GM18499 (cell line): ENCODE results near the gene TMIE.

Source experiments
- ATAC-seq: cut with Tn5 transposase; IDR thresholded peaks from one replicate; pipeline ENCODE4 v1.9.1; 2021; ENCODE audit warnings: moderate number of reproducible peaks; ENCODE audit not compliant: insufficient read depth, unreplicated experiment

Gene TMIE

DNA sequence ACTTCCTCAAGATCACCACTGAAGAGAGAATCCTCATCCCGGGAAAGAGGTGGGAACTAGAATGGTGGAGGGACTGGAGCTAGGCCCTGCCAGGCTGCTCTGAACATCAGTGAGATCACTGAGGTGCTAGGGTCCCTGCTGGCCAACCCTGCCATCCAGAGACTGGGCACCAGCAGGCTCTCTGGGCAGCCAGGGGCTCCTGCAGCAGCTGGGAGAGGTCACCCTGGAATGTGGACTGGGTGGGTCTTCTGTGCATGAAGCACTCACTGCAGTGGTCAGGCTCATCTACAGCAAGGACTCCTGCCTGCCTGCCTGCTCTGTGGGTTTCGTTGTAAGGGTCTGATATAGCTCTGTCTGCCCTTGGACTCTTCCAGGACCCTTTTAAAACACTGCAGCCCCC lies 32.6 kb upstream of the TMIE start:
- no peak for ATAC-seq

DNA sequence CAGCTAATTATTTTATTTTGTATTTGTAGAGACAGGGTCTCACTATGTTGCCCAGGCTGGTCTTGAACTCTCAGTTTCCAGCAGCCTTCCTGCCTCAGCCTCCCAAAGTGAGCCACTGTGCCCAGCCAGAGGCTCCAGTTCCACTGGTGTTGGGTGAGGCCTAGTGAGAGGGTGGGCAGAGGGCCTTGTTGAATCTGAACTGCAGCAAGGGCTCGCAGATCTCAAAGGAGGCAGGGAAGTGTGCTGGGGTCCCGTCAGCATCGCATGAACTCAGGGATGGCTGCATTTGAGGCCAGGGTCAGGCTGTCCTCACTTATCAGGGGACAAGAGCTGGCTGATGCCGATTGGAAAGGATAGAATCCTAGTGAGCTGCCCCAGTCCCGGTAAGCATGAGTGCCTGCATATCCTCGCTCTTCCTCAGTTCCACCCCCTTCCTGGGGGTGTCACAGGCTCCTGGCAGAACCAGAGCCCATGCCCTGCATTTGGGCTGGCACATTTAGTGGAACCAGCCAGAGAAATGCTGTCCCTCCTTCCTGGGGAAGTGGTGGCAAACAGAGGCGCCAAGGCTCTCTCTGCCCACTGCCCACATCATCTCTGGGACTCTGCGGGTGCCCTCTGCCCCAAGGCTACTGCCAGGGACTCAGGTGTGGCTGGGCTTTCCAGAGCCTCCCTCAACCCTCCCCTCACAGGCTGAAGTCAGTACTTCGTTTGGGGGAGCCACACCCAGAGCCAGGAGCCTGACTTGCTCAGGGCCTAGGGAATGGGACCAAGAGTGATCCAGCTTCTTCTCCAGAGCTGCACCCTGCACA lies 31.8 kb upstream of the TMIE start:
- no peak for ATAC-seq

DNA sequence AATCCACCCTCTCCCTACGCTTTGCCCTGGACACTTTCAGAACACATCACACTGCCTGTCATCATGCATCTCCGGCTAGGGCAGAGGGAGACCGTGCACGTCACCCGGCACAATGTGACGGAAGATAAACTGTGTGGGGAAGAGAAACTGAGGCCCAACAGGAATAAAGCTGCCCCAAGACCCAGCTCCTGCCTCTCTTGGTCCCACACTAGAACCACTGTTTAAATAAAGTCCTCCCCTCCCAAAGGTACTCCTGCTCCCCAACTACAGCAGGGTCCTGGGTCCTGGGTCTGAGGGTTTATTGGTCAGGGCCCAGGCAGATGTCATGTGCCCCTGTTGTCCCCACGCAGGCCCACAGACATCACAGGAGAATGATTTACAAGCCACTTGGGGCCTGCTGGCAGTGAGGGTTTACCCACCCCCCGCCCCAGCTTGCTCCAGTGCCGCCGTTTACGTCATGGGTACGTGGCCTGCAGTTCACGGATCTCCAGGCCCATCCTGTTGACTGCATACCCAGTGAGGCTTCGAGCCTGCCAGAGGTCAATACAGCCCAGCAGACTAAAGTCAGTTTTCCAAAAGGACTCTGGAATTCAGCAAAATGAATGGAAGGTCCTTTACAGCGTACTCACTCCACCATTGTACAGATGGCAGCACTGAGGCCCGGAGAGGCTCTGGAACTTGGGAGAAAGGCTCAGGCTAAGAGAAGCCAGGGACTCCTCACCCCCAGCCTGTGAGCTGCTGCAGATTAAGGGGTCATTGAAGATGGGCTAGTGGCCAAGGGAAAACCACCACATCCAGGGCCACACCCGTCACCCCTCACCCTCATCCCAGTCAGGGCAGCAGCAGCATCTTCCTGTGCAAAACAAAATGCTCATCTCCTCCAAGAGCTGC lies 30.9 kb upstream of the TMIE start:
- no peak for ATAC-seq

- no peak for ATAC-seq
Observed at GRCh38 chr3:46670891-46671427, 30.2 kb upstream of the TMIE start.

DNA sequence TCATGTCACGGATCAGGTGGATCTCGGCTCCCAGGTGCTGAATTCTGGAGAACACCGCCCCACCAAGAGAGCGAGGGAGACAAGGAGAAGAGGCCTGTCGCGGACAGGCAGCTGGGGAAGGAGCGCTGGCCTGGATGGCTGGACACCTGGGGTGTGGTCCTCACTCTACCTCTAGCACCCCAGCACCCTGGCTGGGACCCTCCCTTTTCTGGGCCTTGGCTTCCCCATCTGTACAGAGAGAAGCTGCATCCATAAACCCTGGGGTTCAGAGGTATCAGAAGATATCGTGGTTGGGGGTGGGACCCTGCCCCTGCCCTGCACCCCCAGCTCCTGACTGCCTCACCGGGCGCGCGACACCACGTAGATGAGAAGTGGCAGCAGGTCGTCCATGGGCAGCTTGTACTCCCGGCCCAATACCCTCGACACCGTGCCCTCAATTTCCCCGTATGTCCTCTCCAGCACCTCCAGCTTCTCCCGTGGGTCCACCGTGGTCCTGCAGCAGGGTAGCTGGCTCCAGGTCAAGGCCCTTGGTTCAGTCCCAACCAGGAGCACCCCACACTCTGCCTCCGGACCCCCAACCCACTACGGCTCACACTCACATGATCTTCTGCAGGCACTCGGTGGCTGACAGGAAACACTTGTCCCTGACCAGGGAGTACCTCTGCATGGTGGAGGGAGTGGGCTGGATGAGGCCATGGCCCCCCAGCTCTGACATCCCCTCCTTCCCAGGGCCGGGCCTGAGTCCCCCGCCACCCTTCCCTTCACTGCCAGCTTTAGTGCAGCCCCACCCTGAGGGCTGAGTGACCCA lies 29.4 kb upstream of the TMIE start:
- no peak for ATAC-seq

GRCh38 chr3:46672349-46672695 lies 28.9 kb upstream of the TMIE start:
- no peak for ATAC-seq

- no peak for ATAC-seq
Observed at GRCh38 chr3:46673151-46674030, 27.8 kb upstream of the TMIE start.

GRCh38 chr3:46674031-46674845 lies 27.0 kb upstream of the TMIE start:
- ATAC-seq: no peak

DNA sequence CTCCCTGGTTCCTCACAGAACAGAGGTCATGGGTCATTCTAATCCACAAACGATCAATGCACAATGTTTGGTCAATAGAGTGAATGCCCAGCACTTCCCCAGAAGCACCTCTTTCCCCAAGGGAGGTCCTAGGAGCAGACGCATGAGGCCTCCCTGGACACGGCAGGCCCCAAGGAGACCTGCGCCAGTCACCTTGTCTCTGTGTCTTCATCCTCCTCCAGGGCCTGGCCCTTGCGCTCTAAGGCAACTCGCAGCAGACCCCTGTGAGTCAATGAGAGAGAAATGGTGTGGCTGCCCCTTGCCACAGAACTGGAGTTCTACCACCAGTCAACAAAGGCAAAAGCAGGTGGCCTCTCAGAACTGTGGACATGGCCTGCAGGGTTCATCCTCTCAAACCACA lies 25.8 kb upstream of the TMIE start:
- ATAC-seq: no peak

DNA sequence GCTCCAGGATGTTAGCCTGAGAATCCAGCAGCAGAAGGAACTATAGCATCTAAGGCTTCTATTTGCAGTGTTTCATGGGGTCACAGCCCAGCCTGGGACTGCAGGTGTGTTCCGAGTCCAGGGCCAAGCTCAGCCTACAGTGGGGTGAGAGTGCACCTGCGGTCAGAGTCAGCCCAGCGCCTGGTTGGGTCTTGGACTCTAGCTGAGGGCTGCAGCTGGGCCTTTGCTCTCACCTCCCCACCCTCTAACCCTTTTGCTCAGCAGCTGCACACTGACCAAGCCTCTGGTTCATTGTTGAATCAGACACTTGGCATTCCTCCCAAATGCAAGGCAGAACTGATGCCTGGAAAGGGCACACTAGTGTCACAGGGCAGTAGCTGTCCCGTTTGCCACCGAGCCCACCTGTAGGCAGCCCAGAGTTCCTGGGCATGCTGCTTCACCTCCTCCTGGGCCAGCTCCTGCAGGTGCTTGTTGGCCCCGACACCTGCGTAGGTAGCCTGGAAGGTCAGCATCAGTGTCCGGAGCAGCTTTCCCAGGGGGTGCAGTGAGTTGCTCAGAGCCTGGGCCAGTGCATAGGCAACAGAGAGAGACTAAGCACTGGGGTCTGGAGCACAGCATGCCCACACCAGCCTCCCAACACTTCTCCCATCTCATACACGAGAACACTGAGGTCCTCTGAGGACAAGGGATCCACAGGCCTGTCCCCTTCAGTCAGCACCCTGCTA lies 25.2 kb upstream of the TMIE start:
- ATAC-seq: no peak

DNA sequence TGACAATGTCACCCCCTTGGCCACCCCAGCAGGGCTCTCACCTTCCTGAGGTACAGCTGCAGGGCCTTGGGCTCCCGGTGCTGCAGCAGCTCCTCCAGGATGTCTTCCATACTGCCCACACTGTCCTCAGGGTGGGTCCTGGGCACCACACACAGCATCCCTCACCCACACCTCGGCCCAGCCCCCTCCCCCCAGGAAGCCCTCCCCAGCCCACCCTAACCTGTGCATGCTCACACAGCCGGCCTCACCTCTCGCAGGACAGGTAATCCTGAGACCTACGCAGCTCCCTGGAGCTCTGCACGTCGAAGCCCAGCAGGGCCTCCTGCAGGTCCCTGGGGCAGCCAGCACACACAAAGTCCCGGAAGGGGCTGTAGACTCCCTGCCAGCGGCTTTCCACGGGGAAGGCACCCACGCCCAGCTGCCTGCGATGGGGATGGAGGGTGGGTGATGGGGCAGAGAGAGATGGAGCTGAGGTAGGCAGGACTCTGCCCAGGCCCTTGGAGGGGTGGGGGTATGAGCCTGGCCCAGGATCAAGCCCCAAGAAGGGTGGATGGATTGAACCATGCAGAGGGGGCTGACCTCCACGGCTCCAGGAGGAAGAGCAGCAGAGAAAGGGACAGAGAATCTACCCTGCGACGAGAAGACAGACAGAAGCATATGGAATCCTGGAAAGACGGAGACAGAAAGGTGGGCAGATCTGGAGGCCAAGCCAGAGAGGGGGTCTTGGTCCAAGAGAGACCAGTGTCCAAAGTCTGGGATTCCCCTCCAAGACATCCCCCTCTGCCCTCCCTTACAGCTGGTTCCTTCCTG lies 24.4 kb upstream of the TMIE start:
- no peak for ATAC-seq

GRCh38 chr3:46677411-46677726 lies 23.8 kb upstream of the TMIE start:
- ATAC-seq: no peak

- no peak for ATAC-seq
Observed at GRCh38 chr3:46678280-46678679, 22.9 kb upstream of the TMIE start.

DNA sequence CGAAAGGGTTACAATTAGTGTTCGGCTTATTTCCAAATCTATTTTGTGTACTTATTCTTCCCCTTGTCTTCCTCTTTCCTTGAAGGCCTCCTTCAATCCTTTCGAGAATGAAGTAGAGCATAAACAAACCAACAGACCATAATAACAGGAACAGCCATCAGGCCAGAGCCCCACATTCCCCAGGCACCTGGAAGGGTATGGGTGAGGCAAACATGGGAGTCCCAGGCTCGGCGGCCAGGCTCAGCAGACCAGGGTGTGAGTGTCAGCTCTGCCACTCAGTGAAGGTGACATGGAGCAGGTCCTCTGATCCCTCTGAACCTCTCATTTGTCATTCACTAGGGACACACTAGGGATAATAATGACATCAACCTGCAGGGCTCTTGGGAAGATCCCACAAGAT lies 21.5 kb upstream of the TMIE start:
- no peak for ATAC-seq

DNA sequence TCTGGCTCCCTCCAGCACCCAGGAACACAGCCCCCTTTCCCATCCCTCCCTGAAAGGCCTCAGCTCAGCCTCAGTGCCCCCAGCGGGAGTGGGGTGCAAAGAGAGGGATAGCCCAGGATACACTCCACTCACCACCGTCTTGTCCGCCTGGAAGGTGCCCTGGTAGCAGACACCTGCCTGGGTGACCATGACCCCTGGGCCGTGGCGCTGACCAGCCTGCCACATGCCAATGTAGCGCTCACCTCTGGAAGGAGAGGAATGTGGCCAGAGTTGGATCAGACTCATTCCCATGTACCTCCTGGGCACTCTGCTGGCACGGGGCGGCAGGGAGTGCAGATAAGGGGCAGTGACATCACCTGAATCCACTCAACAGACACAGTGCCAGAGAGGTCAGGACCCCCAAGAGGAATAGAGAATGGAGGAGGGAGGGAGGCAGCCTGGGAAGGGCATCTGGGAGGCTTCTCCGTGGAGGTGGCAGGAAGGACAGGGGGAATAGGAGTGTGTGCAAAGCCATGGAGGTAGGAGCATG lies 20.8 kb upstream of the TMIE start:
- no peak for ATAC-seq

- ATAC-seq: no peak
Observed at GRCh38 chr3:46681387-46681786, 19.8 kb upstream of the TMIE start.

- no peak for ATAC-seq
Observed at GRCh38 chr3:46681856-46682540, 19.2 kb upstream of the TMIE start.
